Endodermal cell (in vitro differentiated cells): ENCODE measurements around the gene PCP4. TPM values are rescaled to one million over a fixed set of nuclear protein-coding genes. Genes with fewer than 3 reads are reported as not detected.

Experiments
- DNase-seq: peaks from one replicate; pipeline ENCODE4 v3.0.0-alpha.2; 2017
- H3K27ac ChIP-seq: 2 replicates; pipeline ENCODE4 v1.5.1; 2013; ENCODE audit warnings: mild to moderate bottlenecking, low read depth, low read length, moderate library complexity
- H3K27me3 ChIP-seq: 2 replicates; pipeline ENCODE4 v1.6.1; 2013; ENCODE audit warnings: mild to moderate bottlenecking, low read length, moderate library complexity; ENCODE audit not compliant: insufficient read depth, control insufficient read depth, poor library complexity, severe bottlenecking
- H3K36me3 ChIP-seq: 2 replicates; pipeline ENCODE4 v1.7.0; 2013; ENCODE audit warnings: mild to moderate bottlenecking, low read length, moderate library complexity; ENCODE audit not compliant: control insufficient read depth, insufficient read depth
- H3K4me1 ChIP-seq: one replicate; pipeline ENCODE4 v1.7.0; 2013; ENCODE audit warnings: low read length; ENCODE audit not compliant: control insufficient read depth, insufficient read depth
- H3K4me3 ChIP-seq: 2 replicates; pipeline ENCODE4 v1.5.1; 2013; ENCODE audit warnings: mild to moderate bottlenecking, low read length, moderate library complexity
- H3K9ac ChIP-seq: 2 replicates; pipeline ENCODE4 v1.6.1; 2013; ENCODE audit warnings: mild to moderate bottlenecking, low read length, moderate library complexity; ENCODE audit not compliant: poor library complexity, severe bottlenecking; ENCODE audit errors: extremely low read depth
- H3K9me3 ChIP-seq: 2 replicates; pipeline ENCODE4 v1.6.1; 2013; ENCODE audit warnings: mild to moderate bottlenecking, low read length, moderate library complexity; ENCODE audit not compliant: control insufficient read depth
- H3K27ac Mint-ChIP-seq: 2 replicates; pipeline ENCODE4 v1.8.0; 2020; ENCODE audit warnings: mixed read lengths
- H3K27me3 Mint-ChIP-seq: 2 replicates; pipeline ENCODE4 v1.8.0; 2021; ENCODE audit warnings: mild to moderate bottlenecking, mixed read lengths; ENCODE audit not compliant: insufficient read depth
- H3K36me3 Mint-ChIP-seq: 2 replicates; pipeline ENCODE4 v1.8.0; 2020; ENCODE audit warnings: low read depth, mixed read lengths
- H3K4me1 Mint-ChIP-seq: 2 replicates; pipeline ENCODE4 v1.8.0; 2020; ENCODE audit warnings: mixed read lengths
- H3K4me3 Mint-ChIP-seq: 2 replicates; pipeline ENCODE4 v1.8.0; 2020; ENCODE audit warnings: mild to moderate bottlenecking, moderate library complexity, mixed read lengths
- H3K9me3 Mint-ChIP-seq: 2 replicates; pipeline ENCODE4 v1.8.0; 2020; ENCODE audit warnings: mild to moderate bottlenecking, mixed read lengths
- CTCF ChIP-seq: fragments of 200-600 bp; sonication (generic); conservative IDR thresholded peaks from 2 replicates; pipeline ENCODE4 v1.5.0; 2021; ENCODE audit warnings: antibody characterized with exemption, mild to moderate bottlenecking
- WGBS, 2 experiments: methylation state at CpG; one replicate each; pipeline versions ENCODE4 v1.1.5 to v1.1.7; 2013; ENCODE audit warnings: missing lambda C conversion rate in 2 of 2, mixed read lengths in 1 of 2; ENCODE audit not compliant: insufficient coverage in 1 of 2, insufficient read length in 1 of 2; 5-methylcytosine and 5-hydroxymethylcytosine counted together
- total RNA-seq, 2 donors: library from RNA; stranded (reverse); fragmentation: NEBNext Ultra II Directional in 1 of 2; extraction: Animal tissue kit (Norgen Biotek cat#: 25700) in 1 of 2; gene quantifications; 2 replicates in 1 of 2; 3 replicates in 1 of 2; pipeline ENCODE4 v1.2.1, GENCODE V29; 2021

Gene PCP4
- total RNA-seq, 2 donors from 2014 or later = 0.44 TPM; not detected in 1

DNA sequence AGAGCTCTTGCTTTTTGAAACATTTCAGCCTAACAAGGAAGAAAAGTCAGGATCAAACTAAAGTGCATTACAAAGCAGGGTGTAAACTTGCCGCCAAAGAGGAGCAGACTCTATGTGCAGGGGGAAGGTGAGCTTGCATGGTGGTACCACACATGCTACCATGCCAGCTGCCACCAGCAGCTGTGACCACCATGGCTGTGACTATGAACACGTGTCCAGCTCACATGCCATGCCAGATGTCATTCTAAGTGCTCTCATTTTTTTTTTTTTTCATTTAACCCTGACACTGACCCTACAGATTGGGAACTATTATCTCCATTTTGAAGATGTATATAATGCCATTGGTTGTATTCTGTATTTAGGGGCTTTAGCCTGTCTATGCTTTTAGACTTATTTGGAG lies 79.0 kb downstream of the PCP4 start:
- Mint-ChIP-seq H3K27ac (no peak overlapping the region), H3K4me1 (no peaks in the 10 kb centered on the region), H3K4me3 (no peak overlapping the region), H3K27me3 (peaks cover 22% of the 10 kb centered on the region), H3K9me3 (peaks cover 12% of the 10 kb centered on the region), H3K36me3 (no peaks in the 10 kb centered on the region)
- no peak overlapping the region for H3K9ac ChIP-seq
- H3K9me3 ChIP-seq = peaks cover 7% of the 10 kb centered on the region
- no peak overlapping the region for H3K4me3 ChIP-seq
- no peak for DNase-seq
- WGBS, 2 experiments = 87 to 100% methylated on average over 1 to 2 of the region's 2 CpGs
- peaks cover 10% of the 10 kb centered on the region for H3K27me3 ChIP-seq
- H3K4me1 ChIP-seq = no peaks in the 10 kb centered on the region
- H3K27ac ChIP-seq = no peak overlapping the region
- no peak for TF ChIP-seq CTCF
- H3K36me3 ChIP-seq = no peaks in the 10 kb centered on the region

DNA sequence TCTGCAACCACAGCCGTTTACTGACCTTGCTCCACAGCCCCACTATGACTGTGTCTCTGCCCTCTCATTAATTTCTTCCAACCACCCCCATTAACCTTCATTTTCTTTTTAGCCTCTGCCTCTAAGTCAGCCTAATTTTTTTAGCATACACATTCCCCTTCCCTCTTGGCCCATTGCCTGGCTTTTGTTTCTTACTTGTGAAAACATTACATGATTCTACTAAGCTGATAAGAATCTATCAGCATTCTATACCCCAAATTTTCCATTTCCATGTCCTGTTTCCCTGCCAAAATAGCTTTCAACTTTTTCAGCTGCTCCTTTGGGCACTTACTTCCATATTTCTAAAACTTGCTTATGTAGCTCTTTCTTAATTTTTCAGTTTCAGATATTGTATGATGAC lies 79.8 kb downstream of the PCP4 start:
- Histone ChIP-seq H3K27ac (no peak overlapping the region), H3K27me3 (peaks cover 5% of the 10 kb centered on the region), H3K9me3 (peaks cover 7% of the 10 kb centered on the region), H3K36me3 (no peaks in the 10 kb centered on the region), H3K9ac (no peak overlapping the region), H3K4me1 (no peaks in the 10 kb centered on the region), H3K4me3 (no peak overlapping the region)
- Mint-ChIP-seq H3K27me3 (peaks cover 26% of the 10 kb centered on the region), H3K36me3 (no peaks in the 10 kb centered on the region), H3K4me3 (no peak overlapping the region), H3K27ac (no peak overlapping the region), H3K4me1 (peaks cover 4% of the 10 kb centered on the region), H3K9me3 (peaks cover 12% of the 10 kb centered on the region)
- 88 to 100% methylated on average over 1 of the region's 1 CpG for WGBS, 2 experiments
- no peak for TF ChIP-seq CTCF
- DNase-seq = no peak

GRCh38 chr21:39951183-39952101 lies 84.2 kb downstream of the PCP4 start:
- no peak overlapping the region for H3K27ac ChIP-seq
- H3K27me3 ChIP-seq = no peaks in the 10 kb centered on the region
- no peak for TF ChIP-seq CTCF
- no peaks in the 10 kb centered on the region for H3K36me3 ChIP-seq
- H3K4me3 Mint-ChIP-seq = no peak overlapping the region
- H3K9me3 Mint-ChIP-seq = no peaks in the 10 kb centered on the region
- peaks cover 19% of the 10 kb centered on the region for H3K27me3 Mint-ChIP-seq
- DNase-seq = peak; percentile 53
- no peaks in the 10 kb centered on the region for H3K36me3 Mint-ChIP-seq
- no peaks in the 10 kb centered on the region for H3K4me1 ChIP-seq
- WGBS, 2 experiments = 74 to 82% methylated on average over 14 to 18 of the region's 18 CpGs
- H3K27ac Mint-ChIP-seq = no peak overlapping the region
- no peak overlapping the region for H3K4me3 ChIP-seq
- H3K9ac ChIP-seq = no peak overlapping the region
- H3K4me1 Mint-ChIP-seq = peaks cover 19% of the 10 kb centered on the region
- no peaks in the 10 kb centered on the region for H3K9me3 ChIP-seq
